Lower lobe of right lung (tissue), 2 donors: Measurements from ENCODE around the gene SLC6A14. TPM values are rescaled to one million over a fixed set of nuclear protein-coding genes. Genes with fewer than 3 reads are reported as not detected.

ENCODE experiments used
- ATAC-seq, 2 donors: fragments of 200-7000 bp; cut with Tn5 transposase; one replicate each; pipeline ENCODE4 v1.9.1; 2020 to 2022; ENCODE audit warnings: mild to moderate bottlenecking in 2 of 2, moderate library complexity in 2 of 2
- DNase-seq: peaks from one replicate; pipeline ENCODE4 v3.0.0-alpha.2; 2020
- H3K27ac ChIP-seq: fragments of 200-600 bp; one replicate; pipeline ENCODE4 v1.8.0; 2022
- H3K27me3 ChIP-seq: fragments of 200-600 bp; one replicate; pipeline ENCODE4 v1.8.0; 2022; ENCODE audit warnings: low read depth
- H3K36me3 ChIP-seq: fragments of 200-600 bp; one replicate; pipeline ENCODE4 v1.8.0; 2022; ENCODE audit warnings: mild to moderate bottlenecking
- H3K4me1 ChIP-seq: fragments of 200-600 bp; one replicate; pipeline ENCODE4 v1.8.0; 2022
- H3K4me3 ChIP-seq: fragments of 200-600 bp; one replicate; pipeline ENCODE4 v1.8.0; 2022; ENCODE audit warnings: mild to moderate bottlenecking
- H3K9me3 ChIP-seq: fragments of 200-600 bp; one replicate; pipeline ENCODE4 v1.8.0; 2022
- intact Hi-C: fragments of 100-400 bp; cut with DNase I; formaldehyde crosslinking; loops from one replicate; pipeline ENCODE4 v1.11.0; 2022
- total RNA-seq: library from RNA; stranded (reverse); fragmentation: NEBNext Ultra II Directional; extraction: Animal tissue kit (Norgen Biotek cat#: 25700); gene quantifications from one replicate; pipeline ENCODE4 v1.2.1, GENCODE V29; 2021
- TF ChIP-seq, protein P1 (sequence below): fragments of 200-600 bp; IDR thresholded peaks from one replicate; pipeline ENCODE4 v1.8.0; 2022; ENCODE audit warnings: antibody characterized with exemption, mild to moderate bottlenecking
- donor health status: DM: no; HTN: yes; CAD: no; lungs with severe emphysema.

The SLC6A14 gene
- total RNA-seq, 1 donor from 2014 or later, result 45.4 TPM

DNA sequence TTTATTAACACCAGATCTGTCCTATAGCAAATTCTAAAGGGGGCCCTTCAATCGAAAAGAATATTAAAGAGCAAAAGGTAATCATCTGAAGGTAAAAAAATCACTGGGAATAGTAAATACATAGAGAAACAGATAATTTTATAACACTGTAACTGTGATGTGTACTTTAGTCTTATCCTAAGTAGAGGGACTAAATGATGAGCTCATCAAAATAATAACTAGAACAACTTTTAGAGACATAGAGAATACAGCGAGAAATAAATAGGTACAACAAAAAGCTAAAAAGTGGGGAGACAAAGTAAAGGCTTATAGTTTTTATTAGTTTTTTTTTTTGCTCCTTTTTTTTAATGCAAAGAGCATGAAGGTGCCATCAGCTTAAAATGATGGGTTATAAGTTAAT lies 43.7 kb downstream of the SLC6A14 start:
- ATAC-seq, result no peak
- DNase-seq, result no peak
- no peaks in the 10 kb centered on the region for H3K4me1 ChIP-seq
- H3K36me3 ChIP-seq, result no peaks in the 10 kb centered on the region
- no peak overlapping the region for H3K27ac ChIP-seq
- H3K9me3 ChIP-seq, result no peaks in the 10 kb centered on the region
- intact Hi-C loops, result no loop called here
- TF ChIP-seq, protein P1, sequence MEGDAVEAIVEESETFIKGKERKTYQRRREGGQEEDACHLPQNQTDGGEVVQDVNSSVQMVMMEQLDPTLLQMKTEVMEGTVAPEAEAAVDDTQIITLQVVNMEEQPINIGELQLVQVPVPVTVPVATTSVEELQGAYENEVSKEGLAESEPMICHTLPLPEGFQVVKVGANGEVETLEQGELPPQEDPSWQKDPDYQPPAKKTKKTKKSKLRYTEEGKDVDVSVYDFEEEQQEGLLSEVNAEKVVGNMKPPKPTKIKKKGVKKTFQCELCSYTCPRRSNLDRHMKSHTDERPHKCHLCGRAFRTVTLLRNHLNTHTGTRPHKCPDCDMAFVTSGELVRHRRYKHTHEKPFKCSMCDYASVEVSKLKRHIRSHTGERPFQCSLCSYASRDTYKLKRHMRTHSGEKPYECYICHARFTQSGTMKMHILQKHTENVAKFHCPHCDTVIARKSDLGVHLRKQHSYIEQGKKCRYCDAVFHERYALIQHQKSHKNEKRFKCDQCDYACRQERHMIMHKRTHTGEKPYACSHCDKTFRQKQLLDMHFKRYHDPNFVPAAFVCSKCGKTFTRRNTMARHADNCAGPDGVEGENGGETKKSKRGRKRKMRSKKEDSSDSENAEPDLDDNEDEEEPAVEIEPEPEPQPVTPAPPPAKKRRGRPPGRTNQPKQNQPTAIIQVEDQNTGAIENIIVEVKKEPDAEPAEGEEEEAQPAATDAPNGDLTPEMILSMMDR, result no peak
- H3K4me3 ChIP-seq, result no peak overlapping the region
- H3K27me3 ChIP-seq, result no peaks in the 10 kb centered on the region

DNA sequence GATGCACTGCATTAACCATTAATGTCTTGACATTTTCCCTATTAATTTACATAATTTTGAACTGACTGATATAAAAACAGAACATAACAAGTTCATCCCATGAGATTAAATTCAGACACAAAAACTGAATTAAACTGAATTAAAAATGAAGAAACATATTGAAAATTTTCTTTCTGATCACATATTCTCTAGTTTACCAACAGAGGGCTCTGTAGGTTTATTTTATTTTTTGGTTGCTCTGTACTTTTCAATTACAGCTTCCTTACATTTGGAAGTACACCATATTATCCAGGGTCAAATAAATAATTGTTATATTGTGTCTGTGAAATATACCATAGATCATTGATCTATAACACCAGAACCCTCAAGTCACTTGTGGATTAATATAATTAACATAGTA lies 53.7 kb downstream of the SLC6A14 start:
- ATAC-seq (no peak), DNase-seq (no peak)
- H3K4me1 ChIP-seq, result no peaks in the 10 kb centered on the region
- H3K36me3 ChIP-seq, result no peaks in the 10 kb centered on the region
- H3K9me3 ChIP-seq, result no peaks in the 10 kb centered on the region
- H3K27me3 ChIP-seq, result no peaks in the 10 kb centered on the region
- TF ChIP-seq, protein P1, result no peak
- no peak overlapping the region for H3K4me3 ChIP-seq
- intact Hi-C loops, result no loop called here
- H3K27ac ChIP-seq, result no peak overlapping the region

DNA sequence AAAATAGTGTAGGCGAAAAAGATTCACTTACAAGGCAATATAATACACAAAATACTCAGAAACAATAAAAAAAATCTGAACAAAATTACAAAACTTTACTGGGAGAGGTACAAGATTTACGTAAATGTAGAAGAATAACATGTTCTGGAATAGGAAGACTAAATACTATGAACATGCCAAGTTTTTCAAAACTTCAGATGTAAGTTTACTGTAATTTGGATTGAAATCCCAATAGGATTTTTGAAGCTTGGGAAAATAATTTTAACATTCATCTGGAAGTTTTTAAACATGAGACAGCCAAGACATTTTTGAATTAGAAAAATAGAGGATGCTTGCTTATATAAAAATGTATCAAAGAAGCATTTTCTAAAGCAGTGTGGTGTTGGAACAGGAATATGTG lies 56.9 kb downstream of the SLC6A14 start:
- Histone ChIP-seq H3K27me3 (no peaks in the 10 kb centered on the region), H3K36me3 (no peaks in the 10 kb centered on the region), H3K9me3 (no peaks in the 10 kb centered on the region), H3K27ac (no peak overlapping the region), H3K4me1 (no peaks in the 10 kb centered on the region), H3K4me3 (no peak overlapping the region)
- DNase-seq (no peak), ATAC-seq (no peak)
- intact Hi-C loops, result no loop called here
- TF ChIP-seq, protein P1, result no peak

DNA sequence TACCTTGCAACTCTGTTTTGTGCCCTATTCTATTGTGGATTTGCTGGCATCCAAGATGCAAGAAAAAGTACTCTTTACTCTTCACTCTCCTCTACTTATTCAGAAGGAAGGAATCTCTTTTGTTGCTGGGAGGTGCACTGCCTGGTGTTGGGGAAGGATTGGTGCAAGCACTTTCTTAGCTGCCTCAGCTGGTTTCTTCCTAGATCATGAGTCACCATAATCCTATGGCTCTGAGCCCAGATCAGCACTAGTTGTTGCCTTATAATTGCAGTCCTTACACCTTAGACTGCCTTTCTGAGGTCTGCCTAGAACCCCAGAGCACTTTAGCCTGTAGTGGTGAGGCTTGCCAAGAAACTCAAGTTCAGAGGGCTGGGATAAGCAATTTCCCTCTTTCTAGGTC lies 63.4 kb downstream of the SLC6A14 start:
- Histone ChIP-seq H3K27me3 (no peaks in the 10 kb centered on the region), H3K4me1 (no peaks in the 10 kb centered on the region), H3K4me3 (no peak overlapping the region), H3K36me3 (no peaks in the 10 kb centered on the region), H3K9me3 (no peaks in the 10 kb centered on the region), H3K27ac (no peak overlapping the region)
- DNase-seq, result no peak
- TF ChIP-seq, protein P1, result no peak
- intact Hi-C loops, result no loop called here
- ATAC-seq, result peak in 1 of 2 donors; percentile 12

Other genes with a start within 250 kb of the SLC6A14 start
- gene CT83, start 26.4 kb downstream of the SLC6A14 start, total RNA-seq, result not detected